HepG2 (cell line): ENCODE measurements around the gene GRB10. TPM values are rescaled to one million over a fixed set of nuclear protein-coding genes. Genes with fewer than 3 reads are reported as not detected.
A peak's percentile ranks its signal among the peaks of the same experiment; 100 is the strongest.

Experiments
- ARID4A ChIP-seq: sonication (generic); formaldehyde crosslinking; IDR thresholded peaks from 2 replicates; pipeline ENCODE4 v1.5.0; 2020; ENCODE audit warnings: mild to moderate bottlenecking, missing genetic modification reagents, borderline replicate concordance
- MXI1 ChIP-seq: IDR thresholded peaks from 3 replicates; pipeline ENCODE4 v1.6.1; 2012; ENCODE audit warnings: low read depth, low read length, inconsistent platforms, borderline replicate concordance
- NR3C1 ChIP-seq: sonication (generic); formaldehyde crosslinking; IDR thresholded peaks from 2 replicates; pipeline ENCODE4 v1.4.0; 2020; ENCODE audit warnings: missing genetic modification reagents
- PHF5A ChIP-seq: IDR thresholded peaks from one replicate; pipeline ENCODE4 v1.6.1; 2018; ENCODE audit warnings: low read depth, missing genetic modification reagents; ENCODE audit not compliant: unreplicated experiment
- PRDM10 ChIP-seq: sonication (generic); formaldehyde crosslinking; IDR thresholded peaks from 2 replicates; pipeline ENCODE4 v1.4.0; 2020; ENCODE audit warnings: low read depth, missing genetic modification reagents
- REST ChIP-seq, 2 experiments: IDR thresholded peaks; 2 replicates each; pipeline ENCODE4 v1.6.1; 2011 to 2012; ENCODE audit warnings: low read length in 2 of 2, borderline replicate concordance in 1 of 2, low read depth in 1 of 2, mild to moderate bottlenecking in 1 of 2, moderate library complexity in 1 of 2
- SRY ChIP-seq: sonication (generic); formaldehyde crosslinking; IDR thresholded peaks from 2 replicates; pipeline ENCODE4 v1.8.0; 2022; ENCODE audit warnings: mild to moderate bottlenecking, missing genetic modification reagents
- STAG1 ChIP-seq: sonication (generic); formaldehyde crosslinking; IDR thresholded peaks from 2 replicates; pipeline ENCODE4 v1.4.0; 2020; ENCODE audit warnings: missing genetic modification reagents
- UBTF ChIP-seq: sonication (generic); formaldehyde crosslinking; IDR thresholded peaks from 2 replicates; pipeline ENCODE4 v1.4.0; 2020; ENCODE audit warnings: mild to moderate bottlenecking, missing genetic modification reagents
- ZNF263 ChIP-seq: sonication (generic); formaldehyde crosslinking; IDR thresholded peaks from 2 replicates; pipeline ENCODE4 v1.4.0; 2020; ENCODE audit warnings: missing genetic modification reagents
- ZNF33A ChIP-seq: sonication (generic); formaldehyde crosslinking; IDR thresholded peaks from 2 replicates; pipeline ENCODE4 v1.5.1; 2020; ENCODE audit warnings: missing genetic modification reagents, mild to moderate bottlenecking, moderate library complexity, borderline replicate concordance
- ZNF446 ChIP-seq: sonication (generic); formaldehyde crosslinking; IDR thresholded peaks from 2 replicates; pipeline ENCODE4 v1.5.0; 2020; ENCODE audit warnings: mild to moderate bottlenecking, missing genetic modification reagents
- ZNF619 ChIP-seq: sonication (generic); formaldehyde crosslinking; IDR thresholded peaks from 2 replicates; pipeline ENCODE4 v1.4.0; 2020; ENCODE audit warnings: mild to moderate bottlenecking, missing genetic modification reagents
- ZNF792 ChIP-seq: IDR thresholded peaks from 2 replicates; pipeline ENCODE4 v1.6.1; 2016
- polyA plus RNA-seq, 8 experiments: library from polyadenylated mRNA; depleted of rRNA in 3 of 8; stranded (reverse) in 7 of 8; unstranded in 1 of 8; fragments of >200 nt; fragmentation: Illumina TruSeq in 4 of 8; extraction: Trizol in 4 of 8; gene quantifications; 2 replicates each; pipeline versions ENCODE4 v1.2.1 to v1.2.3, GENCODE V29; 2011 to 2016; ENCODE audit warnings: low read depth in 4 of 8, missing spikeins in 1 of 8, mixed read lengths in 1 of 8; ENCODE audit not compliant: insufficient read depth in 1 of 8
- total RNA-seq, 5 experiments: library from RNA; depleted of rRNA; stranded (reverse); fragments of >200 nt; fragmentation: Illumina TruSeq; extraction: Trizol; gene quantifications; 2 replicates each; pipeline ENCODE4 v1.2.3, GENCODE V29; 2016; ENCODE audit warnings: low read depth in 1 of 5

Gene GRB10
- total and polyA plus RNA-seq, 2 of the 13 experiments (the other 11 are each of a cell fraction or from before 2014, with no cell fraction given), result 4.0 to 6.8 TPM

GRCh38 chr7:50782375-50783208 lies at the start of gene GRB10 (continued):
- no peak for TF ChIP-seq ARID4A (CRISPR knock-in tag)
- TF ChIP-seq PHF5A (CRISPR knock-in tag), result no peak
- no peak for TF ChIP-seq SRY (CRISPR knock-in tag)
- no peak for TF ChIP-seq PRDM10 (CRISPR knock-in tag)
- TF ChIP-seq ZNF446, result no peak
- TF ChIP-seq REST (IDR thresholded peaks at IDR 0.05; ENCODE audit: borderline replicate concordance in 1 of 2, low read depth in 1 of 2, low read length in 2 of 2), result peak in 1 of 2 experiments; percentile 5; a peak in 2 of 4 replicates
- TF ChIP-seq ZNF619, result no peak
- TF ChIP-seq UBTF (CRISPR knock-in tag), result peak; percentile 35; the same call in 1 of the 2 replicates
- peak; percentile 33; the same call in 1 of the 2 replicates for TF ChIP-seq STAG1 (CRISPR knock-in tag)
- no peak for TF ChIP-seq ZNF792 (CRISPR knock-in tag)
- TF ChIP-seq ZNF33A (CRISPR knock-in tag), result no peak
- TF ChIP-seq ZNF263, result peak; percentile 90
- no peak for TF ChIP-seq MXI1
- no peak for TF ChIP-seq NR3C1 (CRISPR knock-in tag)
